Osteoblast (primary cell): ENCODE measurements around the gene GRB10. TPM values are rescaled to one million over a fixed set of nuclear protein-coding genes. Genes with fewer than 3 reads are reported as not detected.

Source experiments
- DNase-seq: peaks from one replicate; pipeline ENCODE4 v3.0.0; 2011; ENCODE audit warnings: low spot score, mixed read lengths; ENCODE audit not compliant: insufficient read length; ENCODE audit errors: missing footprints
- H2AFZ ChIP-seq: 2 replicates; pipeline ENCODE4 v1.6.0; 2011; ENCODE audit warnings: mild to moderate bottlenecking, low read length
- H3K27ac ChIP-seq: 2 replicates; pipeline ENCODE4 v1.5.1; 2011; ENCODE audit warnings: mild to moderate bottlenecking, low read depth, low read length, moderate library complexity
- H3K27me3 ChIP-seq: 2 replicates; pipeline ENCODE4 v1.6.0; 2012; ENCODE audit warnings: mild to moderate bottlenecking, control low read depth, inconsistent platforms, low read length, moderate library complexity; ENCODE audit not compliant: insufficient read depth
- H3K36me3 ChIP-seq: 2 replicates; pipeline ENCODE4 v1.5.1; 2011; ENCODE audit warnings: mild to moderate bottlenecking, low read length, control low read depth, moderate library complexity; ENCODE audit not compliant: insufficient read depth
- H3K4me1 ChIP-seq: 2 replicates; pipeline ENCODE4 v1.5.1; 2011; ENCODE audit warnings: mild to moderate bottlenecking, low read length, control low read depth, moderate library complexity; ENCODE audit not compliant: insufficient read depth
- H3K4me2 ChIP-seq: 2 replicates; pipeline ENCODE4 v1.6.0; 2011; ENCODE audit warnings: mild to moderate bottlenecking, low read length; ENCODE audit not compliant: insufficient read depth
- H3K4me3 ChIP-seq: fragments of 200-600 bp; sonication (generic); 3 replicates; pipeline ENCODE4 v1.5.1; 2012; ENCODE audit warnings: mild to moderate bottlenecking, low read length, inconsistent platforms; ENCODE audit not compliant: insufficient read depth
- H3K79me2 ChIP-seq: 2 replicates; pipeline ENCODE4 v1.6.0; 2012; ENCODE audit warnings: mild to moderate bottlenecking, low read length, control low read depth, inconsistent platforms; ENCODE audit not compliant: insufficient read depth
- H3K9me3 ChIP-seq: 2 replicates; pipeline ENCODE4 v1.5.1; 2011; ENCODE audit warnings: low read depth, low read length, control low read depth
- H4K20me1 ChIP-seq: 2 replicates; pipeline ENCODE4 v1.6.0; 2012; ENCODE audit warnings: mild to moderate bottlenecking, low read length, control low read depth; ENCODE audit not compliant: insufficient read depth
- total RNA-seq: library from RNA; depleted of rRNA; stranded (reverse); fragments of >200 nt; gene quantifications from 2 replicates; pipeline ENCODE4 v1.2.3, GENCODE V29; 2012
- TF ChIP-seq, protein P1 (sequence below): IDR thresholded peaks from 2 replicates; pipeline ENCODE4 v1.5.1; 2011; ENCODE audit warnings: mild to moderate bottlenecking, low read depth, low read length, moderate library complexity; ENCODE audit errors: extremely low read depth

Gene GRB10
- total RNA-seq, 1 donor: 62.6 TPM

DNA sequence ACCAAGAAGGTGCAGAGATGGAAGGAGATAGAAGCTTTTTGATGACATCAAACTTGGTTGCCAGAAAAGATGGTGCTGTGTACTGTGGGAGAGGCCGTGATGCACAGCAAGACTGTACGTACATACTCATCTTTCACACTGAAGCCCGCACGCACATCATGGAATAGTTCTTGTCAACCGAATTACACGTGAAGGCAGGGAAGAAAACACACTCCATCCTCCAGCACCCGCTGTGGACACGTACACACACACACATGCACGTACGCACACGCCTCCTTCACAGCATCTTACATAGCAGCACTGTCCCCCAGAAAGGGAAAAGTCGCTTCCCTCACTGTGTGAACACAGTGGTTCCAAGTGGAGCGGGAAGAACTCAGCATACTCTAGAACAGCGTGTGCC, 163.0 kb downstream of the GRB10 start:
- H3K4me3 ChIP-seq: no peak overlapping the region
- peaks cover 12% of the 10 kb centered on the region for H3K36me3 ChIP-seq
- DNase-seq: no peak
- no peak overlapping the region for H3K4me2 ChIP-seq
- H4K20me1 ChIP-seq: no peaks in the 10 kb centered on the region
- TF ChIP-seq, protein P1, sequence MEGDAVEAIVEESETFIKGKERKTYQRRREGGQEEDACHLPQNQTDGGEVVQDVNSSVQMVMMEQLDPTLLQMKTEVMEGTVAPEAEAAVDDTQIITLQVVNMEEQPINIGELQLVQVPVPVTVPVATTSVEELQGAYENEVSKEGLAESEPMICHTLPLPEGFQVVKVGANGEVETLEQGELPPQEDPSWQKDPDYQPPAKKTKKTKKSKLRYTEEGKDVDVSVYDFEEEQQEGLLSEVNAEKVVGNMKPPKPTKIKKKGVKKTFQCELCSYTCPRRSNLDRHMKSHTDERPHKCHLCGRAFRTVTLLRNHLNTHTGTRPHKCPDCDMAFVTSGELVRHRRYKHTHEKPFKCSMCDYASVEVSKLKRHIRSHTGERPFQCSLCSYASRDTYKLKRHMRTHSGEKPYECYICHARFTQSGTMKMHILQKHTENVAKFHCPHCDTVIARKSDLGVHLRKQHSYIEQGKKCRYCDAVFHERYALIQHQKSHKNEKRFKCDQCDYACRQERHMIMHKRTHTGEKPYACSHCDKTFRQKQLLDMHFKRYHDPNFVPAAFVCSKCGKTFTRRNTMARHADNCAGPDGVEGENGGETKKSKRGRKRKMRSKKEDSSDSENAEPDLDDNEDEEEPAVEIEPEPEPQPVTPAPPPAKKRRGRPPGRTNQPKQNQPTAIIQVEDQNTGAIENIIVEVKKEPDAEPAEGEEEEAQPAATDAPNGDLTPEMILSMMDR: no peak
- H2AFZ ChIP-seq: no peak overlapping the region
- no peaks in the 10 kb centered on the region for H3K4me1 ChIP-seq
- H3K79me2 ChIP-seq: peaks cover 2% of the 10 kb centered on the region
- H3K27ac ChIP-seq: no peak overlapping the region
- H3K9me3 ChIP-seq: no peaks in the 10 kb centered on the region
- H3K27me3 ChIP-seq: no peaks in the 10 kb centered on the region

DNA sequence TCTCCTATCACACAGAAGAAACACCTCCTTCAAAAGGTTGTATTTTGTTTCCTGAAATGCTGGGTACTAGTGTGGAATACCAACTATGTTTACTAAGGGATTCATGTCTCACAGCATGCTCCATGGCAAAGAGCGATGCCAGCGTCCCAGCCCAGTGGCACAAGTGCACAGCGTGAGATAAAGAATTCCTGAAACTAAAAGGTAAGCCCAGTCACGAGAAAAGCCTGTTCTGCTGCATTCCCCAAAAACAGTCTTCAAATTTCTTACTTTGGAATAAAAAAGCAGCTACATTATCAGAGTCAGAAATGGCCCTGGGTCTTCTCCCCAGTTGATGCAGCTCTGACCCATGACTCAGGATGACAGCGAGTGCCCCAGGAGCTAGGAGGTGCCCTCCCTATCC, 164.4 kb downstream of the GRB10 start:
- H3K36me3 ChIP-seq: peaks cover 24% of the 10 kb centered on the region
- no peaks in the 10 kb centered on the region for H3K4me1 ChIP-seq
- peaks cover 7% of the 10 kb centered on the region for H4K20me1 ChIP-seq
- no peak overlapping the region for H3K27ac ChIP-seq
- H3K79me2 ChIP-seq: peaks cover 2% of the 10 kb centered on the region
- TF ChIP-seq, protein P1: no peak
- no peaks in the 10 kb centered on the region for H3K27me3 ChIP-seq
- H3K4me3 ChIP-seq: no peak overlapping the region
- no peak overlapping the region for H2AFZ ChIP-seq
- no peaks in the 10 kb centered on the region for H3K9me3 ChIP-seq
- no peak for DNase-seq
- no peak overlapping the region for H3K4me2 ChIP-seq

DNA sequence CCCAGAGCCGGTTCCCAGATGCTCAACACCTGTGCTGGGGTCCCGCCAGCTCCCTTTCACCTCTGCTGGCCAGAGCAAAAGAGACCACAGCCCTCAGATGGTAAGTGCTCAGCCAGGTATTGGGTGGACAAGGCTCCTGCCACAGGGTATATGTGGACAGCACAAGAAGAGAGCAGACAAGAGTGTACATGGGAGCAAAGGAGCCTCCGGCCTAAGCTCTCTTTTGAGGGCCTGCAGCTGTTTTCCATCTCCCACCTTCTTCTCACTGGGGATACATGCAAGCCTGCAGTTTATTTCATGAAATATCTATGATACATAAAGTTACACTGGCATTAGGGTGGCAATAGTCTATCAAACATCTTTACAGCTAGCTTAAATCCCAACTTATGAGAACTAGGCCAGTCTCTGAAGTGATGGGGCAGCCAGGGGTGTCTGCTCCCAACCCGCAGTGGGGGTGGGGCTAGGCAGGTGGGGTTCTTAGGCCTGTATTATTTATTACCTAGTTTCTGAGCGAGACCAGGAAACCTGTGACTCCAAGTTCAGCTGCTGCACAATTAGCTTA, 167.1 kb downstream of the GRB10 start:
- Histone ChIP-seq H4K20me1 (peaks cover 7% of the 10 kb centered on the region), H3K4me2 (no peak overlapping the region), H3K79me2 (peaks cover 2% of the 10 kb centered on the region), H2AFZ (no peak overlapping the region), H3K27ac (no peak overlapping the region), H3K9me3 (no peaks in the 10 kb centered on the region), H3K4me1 (peaks cover 7% of the 10 kb centered on the region), H3K36me3 (peaks cover 35% of the 10 kb centered on the region), H3K27me3 (no peaks in the 10 kb centered on the region), H3K4me3 (no peak overlapping the region)
- no peak for DNase-seq
- TF ChIP-seq, protein P1: no peak

DNA sequence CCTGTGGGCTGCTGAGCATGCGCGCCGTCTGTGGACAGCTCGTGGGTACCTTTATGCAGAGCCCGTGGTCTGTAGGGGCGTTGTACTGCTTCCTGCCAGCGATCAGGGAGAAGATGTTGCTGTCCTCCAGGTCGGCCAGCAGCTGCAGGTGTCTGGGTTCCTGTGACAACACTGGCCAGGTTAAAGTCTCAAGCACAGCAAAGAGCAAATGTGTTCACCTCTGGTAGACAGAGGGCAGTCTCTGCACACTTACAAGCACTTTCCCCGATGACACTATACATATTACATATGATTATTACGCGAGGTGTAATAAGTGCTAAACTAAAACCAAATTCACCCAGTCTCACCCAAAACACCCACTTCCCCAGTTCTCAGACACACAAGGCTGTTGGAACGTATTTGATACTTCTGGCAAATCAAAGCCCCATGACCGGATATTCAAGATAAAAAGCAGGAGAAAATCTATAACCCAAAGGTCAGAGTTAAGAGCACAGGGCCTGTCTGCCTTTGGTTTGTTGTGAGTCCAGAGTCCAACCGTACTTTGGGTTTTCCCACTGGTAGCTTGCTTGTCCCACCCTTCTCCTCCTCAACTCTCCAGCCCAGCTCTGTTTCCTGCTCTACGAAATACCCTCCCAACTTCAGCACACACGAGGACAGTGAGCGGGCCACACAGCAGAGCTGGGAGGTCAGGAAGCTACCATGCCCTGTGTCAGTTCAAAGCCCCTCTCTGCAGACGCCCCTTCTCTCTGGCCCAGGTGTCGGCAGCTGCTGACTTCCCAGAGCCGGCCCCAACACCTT, 167.8 kb downstream of the GRB10 start:
- Histone ChIP-seq H3K79me2 (peaks cover 1% of the 10 kb centered on the region), H3K36me3 (peaks cover 35% of the 10 kb centered on the region), H4K20me1 (peaks cover 13% of the 10 kb centered on the region), H3K9me3 (no peaks in the 10 kb centered on the region), H3K27me3 (no peaks in the 10 kb centered on the region), H3K4me3 (no peak overlapping the region), H3K4me1 (peaks cover 10% of the 10 kb centered on the region), H2AFZ (no peak overlapping the region), H3K4me2 (no peak overlapping the region), H3K27ac (no peak overlapping the region)
- TF ChIP-seq, protein P1: no peak
- DNase-seq: no peak
